Endothelial cell of umbilical vein (primary cell): ENCODE measurements around the gene SLITRK2.

Experiments
- FOS ChIP-seq: IDR thresholded peaks from 2 replicates; pipeline ENCODE4 v1.6.1; 2011; ENCODE audit warnings: mild to moderate bottlenecking, low read length, moderate library complexity, borderline replicate concordance; ENCODE audit not compliant: insufficient read depth
- MYC ChIP-seq: IDR thresholded peaks from one replicate; pipeline ENCODE4 v1.6.1; 2011; ENCODE audit warnings: mild to moderate bottlenecking, low read depth, low read length
- TF ChIP-seq, protein P1 (sequence below), 2 donors: IDR thresholded peaks; 1 replicate in 1 of 2; 2 replicates in 1 of 2; pipeline ENCODE4 v1.5.1; 2011; ENCODE audit warnings: low read length in 2 of 2, mild to moderate bottlenecking in 2 of 2, moderate library complexity in 2 of 2, control low read depth in 1 of 2, inconsistent platforms in 1 of 2, low read depth in 1 of 2; ENCODE audit not compliant: insufficient read depth in 1 of 2; ENCODE audit errors: extremely low read depth in 1 of 2

DNA sequence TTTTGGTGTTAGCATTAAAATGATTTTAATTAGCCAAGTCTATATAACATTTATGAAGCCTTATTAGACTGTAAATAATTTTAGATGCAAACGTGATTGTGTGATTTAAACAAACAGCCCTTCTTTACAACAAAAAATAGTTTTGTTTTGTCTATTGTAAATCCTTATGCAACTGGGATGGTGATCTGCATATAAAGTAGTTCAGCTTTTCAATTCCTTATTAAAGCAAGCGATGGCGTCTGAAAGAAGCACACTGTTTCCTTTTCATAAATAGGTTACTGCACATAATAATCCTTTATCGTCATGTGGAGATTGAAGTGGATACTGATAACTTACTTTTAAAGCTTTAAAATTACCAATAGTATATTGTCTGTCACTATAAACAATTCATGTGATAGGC lies 8.8 kb downstream of the SLITRK2 start:
- TF ChIP-seq, protein P1, sequence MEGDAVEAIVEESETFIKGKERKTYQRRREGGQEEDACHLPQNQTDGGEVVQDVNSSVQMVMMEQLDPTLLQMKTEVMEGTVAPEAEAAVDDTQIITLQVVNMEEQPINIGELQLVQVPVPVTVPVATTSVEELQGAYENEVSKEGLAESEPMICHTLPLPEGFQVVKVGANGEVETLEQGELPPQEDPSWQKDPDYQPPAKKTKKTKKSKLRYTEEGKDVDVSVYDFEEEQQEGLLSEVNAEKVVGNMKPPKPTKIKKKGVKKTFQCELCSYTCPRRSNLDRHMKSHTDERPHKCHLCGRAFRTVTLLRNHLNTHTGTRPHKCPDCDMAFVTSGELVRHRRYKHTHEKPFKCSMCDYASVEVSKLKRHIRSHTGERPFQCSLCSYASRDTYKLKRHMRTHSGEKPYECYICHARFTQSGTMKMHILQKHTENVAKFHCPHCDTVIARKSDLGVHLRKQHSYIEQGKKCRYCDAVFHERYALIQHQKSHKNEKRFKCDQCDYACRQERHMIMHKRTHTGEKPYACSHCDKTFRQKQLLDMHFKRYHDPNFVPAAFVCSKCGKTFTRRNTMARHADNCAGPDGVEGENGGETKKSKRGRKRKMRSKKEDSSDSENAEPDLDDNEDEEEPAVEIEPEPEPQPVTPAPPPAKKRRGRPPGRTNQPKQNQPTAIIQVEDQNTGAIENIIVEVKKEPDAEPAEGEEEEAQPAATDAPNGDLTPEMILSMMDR (IDR thresholded peaks at IDR 0.05; ENCODE audit: extremely low read depth in 1 of 2, insufficient read depth in 1 of 2, low read depth in 1 of 2, low read length in 2 of 2) = no peak
- no peak for TF ChIP-seq MYC
- TF ChIP-seq FOS = no peak
